IMR-90 (cell line): Measurements from ENCODE around the gene NGEF. TPM values are rescaled to one million over a fixed set of nuclear protein-coding genes. Genes with fewer than 3 reads are reported as not detected.

ENCODE experiments used
- ATAC-seq: fragments of 200-7000 bp; cut with Tn5 transposase; 2 replicates; pipeline ENCODE4 v1.9.1; 2020; ENCODE audit warnings: low read depth, mild to moderate bottlenecking, moderate library complexity
- BruUV-seq: library from RNA; stranded (reverse); fragments of 400-500 nt; replicated peaks from 2 replicates; lab custom pipeline; 2021; lab: Mats Ljungman, UMichigan
- CTCF ChIA-PET: fragments of 300-600 bp; formaldehyde crosslinking; extraction: SDS; loops from one replicate; lab custom pipeline; 2021; ENCODE audit warnings: antibody characterized with exemption; lab: Yijun Ruan, JAX
- POLR2A ChIA-PET: fragments of 300-600 bp; sonication (Branson Sonifier 250); formaldehyde crosslinking; loops from one replicate; lab custom pipeline; 2022; ENCODE audit warnings: antibody characterized with exemption; ENCODE audit not compliant: unreplicated experiment; lab: Charles Lee
- DNase-seq: peaks from one replicate; pipeline ENCODE4 v3.0.0; 2013
- H2AFZ ChIP-seq: replicated peaks from 2 replicates; pipeline ENCODE3; 2013; ENCODE audit warnings: low read length, mild to moderate bottlenecking; ENCODE audit not compliant: poor library complexity
- H2AK5ac ChIP-seq: 2 replicates; pipeline ENCODE4 v1.6.1; 2013; ENCODE audit warnings: low read depth, low read length, inconsistent platforms
- H2AK9ac ChIP-seq: replicated peaks from 2 replicates; pipeline ENCODE3; 2013; ENCODE audit warnings: mild to moderate bottlenecking, low read depth, low read length, moderate library complexity; ENCODE audit not compliant: poor library complexity
- H2BK120ac ChIP-seq: 2 replicates; pipeline ENCODE4 v1.6.1; 2013; ENCODE audit warnings: low read depth, low read length, inconsistent platforms
- H2BK15ac ChIP-seq: 3 replicates; pipeline ENCODE4 v1.6.1; 2013; ENCODE audit warnings: low read depth, low read length, inconsistent platforms
- H2BK20ac ChIP-seq: 2 replicates; pipeline ENCODE4 v1.6.1; 2013; ENCODE audit warnings: low read depth, mild to moderate bottlenecking, inconsistent platforms, low read length, moderate library complexity
- H2BK5ac ChIP-seq: 2 replicates; pipeline ENCODE4 v1.6.1; 2013; ENCODE audit warnings: mild to moderate bottlenecking, low read depth, low read length, inconsistent platforms; ENCODE audit not compliant: poor library complexity, severe bottlenecking
- H3K14ac ChIP-seq: replicated peaks from 2 replicates; pipeline ENCODE4 v1.6.1; 2013; ENCODE audit warnings: low read depth, low read length, inconsistent platforms
- H3K18ac ChIP-seq: 2 replicates; pipeline ENCODE4 v1.6.1; 2013; ENCODE audit warnings: low read depth, low read length, control low read depth
- H3K23ac ChIP-seq: 2 replicates; pipeline ENCODE4 v1.6.1; 2013; ENCODE audit warnings: low read depth, low read length, inconsistent platforms
- H3K27ac ChIP-seq: 2 replicates; pipeline ENCODE4 v1.5.1; 2013; ENCODE audit warnings: mild to moderate bottlenecking, control low read depth, low read length; ENCODE audit not compliant: insufficient read depth
- H3K27me3 ChIP-seq: 2 replicates; pipeline ENCODE4 v1.6.1; 2013; ENCODE audit warnings: low read length; ENCODE audit not compliant: control insufficient read depth, insufficient read depth
- H3K36me3 ChIP-seq: 2 replicates; pipeline ENCODE4 v1.6.1; 2013; ENCODE audit warnings: low read length, mixed read lengths; ENCODE audit not compliant: control insufficient read depth, insufficient read depth
- H3K4ac ChIP-seq: 2 replicates; pipeline ENCODE4 v1.6.1; 2013; ENCODE audit warnings: low read depth, low read length, inconsistent platforms
- H3K4me1 ChIP-seq: 2 replicates; pipeline ENCODE4 v1.6.1; 2013; ENCODE audit warnings: low read length, mixed read lengths; ENCODE audit not compliant: control insufficient read depth, insufficient read depth
- H3K4me2 ChIP-seq: 2 replicates; pipeline ENCODE4 v1.6.1; 2013; ENCODE audit warnings: low read depth, mild to moderate bottlenecking, control low read depth, low read length, moderate library complexity
- H3K4me3 ChIP-seq: 2 replicates; pipeline ENCODE4 v1.5.1; 2013; ENCODE audit warnings: low read depth, mild to moderate bottlenecking, control low read depth, low read length, moderate library complexity; ENCODE audit not compliant: insufficient read depth
- H3K56ac ChIP-seq: 2 replicates; pipeline ENCODE4 v1.6.1; 2013; ENCODE audit warnings: low read length, inconsistent platforms; ENCODE audit not compliant: insufficient read depth; ENCODE audit errors: extremely low read depth
- H3K79me1 ChIP-seq, 2 experiments: 2 replicates each; pipeline ENCODE4 v1.6.1; 2013; ENCODE audit warnings: low read length in 2 of 2, inconsistent platforms in 1 of 2, low read depth in 1 of 2
- H3K9ac ChIP-seq: 2 replicates; pipeline ENCODE4 v1.6.1; 2013; ENCODE audit warnings: low read depth, low read length, control low read depth
- H3K9me1 ChIP-seq: 2 replicates; pipeline ENCODE4 v1.6.1; 2013; ENCODE audit warnings: low read length, inconsistent platforms; ENCODE audit not compliant: insufficient read depth
- H3K9me3 ChIP-seq: 2 replicates; pipeline ENCODE4 v1.6.1; 2013; ENCODE audit warnings: low read length; ENCODE audit not compliant: control insufficient read depth, insufficient read depth
- H4K20me1 ChIP-seq: 2 replicates; pipeline ENCODE4 v1.6.1; 2013; ENCODE audit warnings: low read length, inconsistent platforms; ENCODE audit not compliant: insufficient read depth
- H4K5ac ChIP-seq: 2 replicates; pipeline ENCODE4 v1.6.1; 2013; ENCODE audit warnings: mild to moderate bottlenecking, low read depth, low read length, control low read depth
- H4K8ac ChIP-seq, 2 experiments: 2 replicates each; pipeline ENCODE4 v1.6.1; 2013; ENCODE audit warnings: low read depth in 2 of 2, low read length in 2 of 2, control low read depth in 1 of 2, inconsistent platforms in 1 of 2
- H4K91ac ChIP-seq: 2 replicates; pipeline ENCODE4 v1.6.1; 2013; ENCODE audit warnings: low read depth, low read length, inconsistent platforms; ENCODE audit not compliant: insufficient read depth
- BHLHE40 ChIP-seq: fragments of 150-350 bp; IDR thresholded peaks from 2 replicates; pipeline ENCODE4 v1.6.1; 2016; ENCODE audit warnings: mild to moderate bottlenecking, low read depth, low read length
- CHD1 ChIP-seq: IDR thresholded peaks from 2 replicates; pipeline ENCODE4 v1.6.1; 2012; ENCODE audit warnings: low read depth, low read length, improper control_type of control experiment
- ELK1 ChIP-seq: fragments of 150-350 bp; IDR thresholded peaks from 2 replicates; pipeline ENCODE4 v1.6.1; 2016; ENCODE audit warnings: low read depth, mild to moderate bottlenecking, low read length, moderate library complexity, borderline replicate concordance
- MAFK ChIP-seq: IDR thresholded peaks from 2 replicates; pipeline ENCODE4 v1.6.1; 2012; ENCODE audit warnings: low read depth, low read length, improper control_type of control experiment
- MXI1 ChIP-seq: IDR thresholded peaks from 2 replicates; pipeline ENCODE4 v1.6.1; 2012; ENCODE audit warnings: low read depth, mild to moderate bottlenecking, low read length, moderate library complexity, borderline replicate concordance
- NFE2L2 ChIP-seq: fragments of 150-350 bp; IDR thresholded peaks from 2 replicates; pipeline ENCODE4 v1.6.1; 2016; ENCODE audit warnings: low read depth, mild to moderate bottlenecking, low read length
- RCOR1 ChIP-seq: IDR thresholded peaks from 2 replicates; pipeline ENCODE4 v1.6.1; 2012; ENCODE audit warnings: mild to moderate bottlenecking, low read length, improper control_type of control experiment; ENCODE audit not compliant: insufficient replicate concordance
- RFX5 ChIP-seq: IDR thresholded peaks from 2 replicates; pipeline ENCODE4 v1.8.0; 2012; ENCODE audit warnings: low read depth, mild to moderate bottlenecking, low read length, moderate library complexity
- SMC3 ChIP-seq: fragments of 150-350 bp; IDR thresholded peaks from 2 replicates; pipeline ENCODE4 v1.6.1; 2016; ENCODE audit warnings: low read depth, mild to moderate bottlenecking, antibody characterized with exemption, low read length, moderate library complexity
- WGBS, 2 experiments: methylation state at CpG; one replicate each; pipeline versions ENCODE4 v1.1.5 to v1.1.7; 2013; ENCODE audit warnings: missing lambda C conversion rate in 2 of 2; ENCODE audit not compliant: insufficient read length in 1 of 2; ENCODE audit errors: extremely low coverage in 2 of 2; 5-methylcytosine and 5-hydroxymethylcytosine counted together
- dilution Hi-C: fragments of 300-500 bp; cut with HindIII; formaldehyde crosslinking; loops from one replicate; pipeline ENCODE4 v1.14.3; 2018; ENCODE audit warnings: low sequenced_read_pairs; ENCODE audit not compliant: unreplicated experiment
- in situ Hi-C: fragments of 300-500 bp; cut with MboI; formaldehyde crosslinking; loops from 3 replicates; pipeline ENCODE4 v1.14.3; 2019; ENCODE audit warnings: low sequenced_read_pairs, inconsistent platforms, mixed read lengths
- intact Hi-C: fragments of 100-400 bp; cut with micrococcal nuclease; formaldehyde crosslinking; loops from 2 replicates; pipeline ENCODE4 v1.10.0; 2022
- polyA plus RNA-seq, 3 experiments: library from polyadenylated mRNA; depleted of rRNA; stranded (reverse); fragments of >200 nt; gene quantifications; 2 replicates each; pipeline ENCODE4 v1.2.3, GENCODE V29; 2012; ENCODE audit warnings: low replicate concordance in 1 of 3
- total RNA-seq: library from RNA; depleted of rRNA; stranded (reverse); fragments of >200 nt; gene quantifications from 2 replicates; pipeline ENCODE4 v1.2.3, GENCODE V29; 2012
- TF ChIP-seq, protein P1 (sequence below): conservative IDR thresholded peaks from 2 replicates; pipeline ENCODE4 v1.5.1; 2012; ENCODE audit warnings: mild to moderate bottlenecking, low read depth, low read length, improper control_type of control experiment

The NGEF gene
- total and polyA plus RNA-seq, 2 of the 4 experiments (the other 2 are of a cell fraction), result 1.1 to 1.7 TPM

DNA sequence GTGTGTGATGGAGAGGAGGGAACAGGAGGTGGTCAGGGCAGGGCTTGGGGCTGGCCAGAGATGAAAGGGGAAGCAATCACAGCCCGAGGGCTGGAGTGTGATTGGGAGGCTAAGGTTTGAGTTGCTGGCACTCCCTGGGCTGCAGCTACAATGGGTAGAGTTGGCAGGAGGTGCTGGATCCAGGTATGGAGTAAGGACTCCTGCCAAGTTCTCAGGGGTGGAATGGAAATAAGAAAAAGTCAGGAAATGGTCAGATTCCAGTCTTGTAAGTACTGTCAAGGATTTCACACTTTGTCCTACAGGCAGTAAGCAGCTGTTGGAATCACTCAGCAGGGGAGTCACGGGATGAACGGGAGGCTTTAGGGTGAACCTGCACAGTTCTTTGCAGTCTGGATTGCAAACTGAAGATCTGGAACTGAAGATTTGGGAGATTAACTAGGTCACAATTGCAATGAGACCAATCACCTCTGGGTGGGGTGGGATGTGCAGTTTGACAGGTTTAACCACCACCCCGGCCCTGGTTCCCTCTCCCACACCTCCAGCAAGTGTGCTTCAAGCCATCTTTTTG lies 36.2 kb upstream of the NGEF start:
- BruUV-seq, result no TSS peak
- H3K56ac ChIP-seq, result no peak overlapping the region
- H2BK15ac ChIP-seq, result no peak overlapping the region
- H3K9me1 ChIP-seq, result no peaks in the 10 kb centered on the region
- DNase-seq, result no peak
- H3K9ac ChIP-seq, result no peak overlapping the region
- no peak overlapping the region for H2AK9ac ChIP-seq
- no peak overlapping the region for H2BK120ac ChIP-seq
- no peak overlapping the region for H3K27ac ChIP-seq
- H3K79me1 ChIP-seq, result no peaks in the 10 kb centered on the region
- no peak overlapping the region for H4K5ac ChIP-seq
- no CpG with 5 or more reads among the region's 4 CpGs for WGBS, 2 experiments
- H2AFZ ChIP-seq, result no peak overlapping the region
- H4K91ac ChIP-seq, result no peak overlapping the region
- no peak overlapping the region for H2BK20ac ChIP-seq
- H3K14ac ChIP-seq, result no peak overlapping the region
- H4K20me1 ChIP-seq, result no peaks in the 10 kb centered on the region
- no peak overlapping the region for H3K4me2 ChIP-seq
- no peak overlapping the region for H3K23ac ChIP-seq
- CTCF ChIA-PET, result no interaction called here
- no peak overlapping the region for H3K18ac ChIP-seq
- no peaks in the 10 kb centered on the region for H3K4me1 ChIP-seq
- POLR2A ChIA-PET, result no interaction called here
- no peak overlapping the region for H3K4ac ChIP-seq
- TF ChIP-seq ELK1, result no peak
- no peak for TF ChIP-seq MXI1
- TF ChIP-seq, protein P1, sequence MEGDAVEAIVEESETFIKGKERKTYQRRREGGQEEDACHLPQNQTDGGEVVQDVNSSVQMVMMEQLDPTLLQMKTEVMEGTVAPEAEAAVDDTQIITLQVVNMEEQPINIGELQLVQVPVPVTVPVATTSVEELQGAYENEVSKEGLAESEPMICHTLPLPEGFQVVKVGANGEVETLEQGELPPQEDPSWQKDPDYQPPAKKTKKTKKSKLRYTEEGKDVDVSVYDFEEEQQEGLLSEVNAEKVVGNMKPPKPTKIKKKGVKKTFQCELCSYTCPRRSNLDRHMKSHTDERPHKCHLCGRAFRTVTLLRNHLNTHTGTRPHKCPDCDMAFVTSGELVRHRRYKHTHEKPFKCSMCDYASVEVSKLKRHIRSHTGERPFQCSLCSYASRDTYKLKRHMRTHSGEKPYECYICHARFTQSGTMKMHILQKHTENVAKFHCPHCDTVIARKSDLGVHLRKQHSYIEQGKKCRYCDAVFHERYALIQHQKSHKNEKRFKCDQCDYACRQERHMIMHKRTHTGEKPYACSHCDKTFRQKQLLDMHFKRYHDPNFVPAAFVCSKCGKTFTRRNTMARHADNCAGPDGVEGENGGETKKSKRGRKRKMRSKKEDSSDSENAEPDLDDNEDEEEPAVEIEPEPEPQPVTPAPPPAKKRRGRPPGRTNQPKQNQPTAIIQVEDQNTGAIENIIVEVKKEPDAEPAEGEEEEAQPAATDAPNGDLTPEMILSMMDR, result no peak
- TF ChIP-seq NFE2L2, result no peak
- TF ChIP-seq BHLHE40, result no peak
- TF ChIP-seq RFX5, result no peak
- TF ChIP-seq CHD1, result no peak
- no peak for TF ChIP-seq SMC3
- no peak for TF ChIP-seq MAFK
- no peak for TF ChIP-seq RCOR1
- no peak overlapping the region for H2AK5ac ChIP-seq
- dilution Hi-C loops, result no loop called here
- H2BK5ac ChIP-seq, result no peak overlapping the region
- no peak for ATAC-seq
- in situ Hi-C loops, result no loop called here
- intact Hi-C loops, result no loop called here
- no peaks in the 10 kb centered on the region for H3K36me3 ChIP-seq
- peaks cover 38% of the 10 kb centered on the region for H3K27me3 ChIP-seq
- no peak overlapping the region for H4K8ac ChIP-seq
- no peaks in the 10 kb centered on the region for H3K9me3 ChIP-seq
- H3K4me3 ChIP-seq, result no peak overlapping the region
